Astrocyte (in vitro differentiated cells and primary cell): ENCODE results near the gene DAO. TPM values are rescaled to one million over a fixed set of nuclear protein-coding genes. Genes with fewer than 3 reads are reported as not detected.

Experiments used
- DNase-seq: peaks from one replicate; pipeline ENCODE4 v3.0.0-alpha.2; 2010; ENCODE audit warnings: low read depth
- FAIRE-seq: peaks from 2 replicates; lab custom pipeline; 2011; peaks lifted over from hg19 to GRCh38; lab: Jason Lieb, UNC
- H2AFZ ChIP-seq: 2 replicates; pipeline ENCODE4 v1.6.0; 2012; ENCODE audit warnings: low read depth, low read length, inconsistent platforms
- H3K27ac ChIP-seq: 2 replicates; pipeline ENCODE4 v1.5.1; 2011; ENCODE audit warnings: low read depth, low read length, inconsistent platforms
- H3K27me3 ChIP-seq: 2 replicates; pipeline ENCODE4 v1.6.0; 2011; ENCODE audit warnings: low read length, inconsistent platforms; ENCODE audit not compliant: insufficient read depth
- H3K36me3 ChIP-seq: 2 replicates; pipeline ENCODE4 v1.5.1; 2011; ENCODE audit warnings: low read length, inconsistent platforms; ENCODE audit not compliant: insufficient read depth
- H3K4me1 ChIP-seq: 2 replicates; pipeline ENCODE4 v1.5.1; 2011; ENCODE audit warnings: low read length, inconsistent platforms; ENCODE audit not compliant: insufficient read depth
- H3K4me2 ChIP-seq: 2 replicates; pipeline ENCODE4 v1.6.0; 2012; ENCODE audit warnings: low read length, inconsistent platforms
- H3K4me3 ChIP-seq: 2 replicates; pipeline ENCODE4 v1.5.1; 2011; ENCODE audit warnings: low read depth, mild to moderate bottlenecking, low read length, inconsistent platforms; ENCODE audit not compliant: insufficient read depth
- H3K79me2 ChIP-seq: 2 replicates; pipeline ENCODE4 v1.6.0; 2012; ENCODE audit warnings: mild to moderate bottlenecking, low read length, inconsistent platforms; ENCODE audit not compliant: insufficient read depth
- H3K9ac ChIP-seq: 2 replicates; pipeline ENCODE4 v1.6.0; 2012; ENCODE audit warnings: mild to moderate bottlenecking, low read length, inconsistent platforms
- H3K9me3 ChIP-seq: 2 replicates; pipeline ENCODE4 v1.5.1; 2012; ENCODE audit warnings: low read depth, mild to moderate bottlenecking, low read length, inconsistent platforms; ENCODE audit not compliant: insufficient read depth
- H4K20me1 ChIP-seq: 2 replicates; pipeline ENCODE4 v1.6.0; 2012; ENCODE audit warnings: low read length, inconsistent platforms; ENCODE audit not compliant: insufficient read depth
- H3K27ac Mint-ChIP-seq: one replicate; pipeline ENCODE4 v1.8.0; 2021; ENCODE audit warnings: mild to moderate bottlenecking, mixed read lengths; ENCODE audit not compliant: unreplicated experiment
- H3K27me3 Mint-ChIP-seq: one replicate; pipeline ENCODE4 v1.8.0; 2021; ENCODE audit warnings: low read depth, mixed read lengths; ENCODE audit not compliant: unreplicated experiment
- H3K36me3 Mint-ChIP-seq: one replicate; pipeline ENCODE4 v1.8.0; 2021; ENCODE audit warnings: low read depth, mixed read lengths; ENCODE audit not compliant: unreplicated experiment
- H3K4me1 Mint-ChIP-seq: one replicate; pipeline ENCODE4 v1.8.0; 2021; ENCODE audit warnings: low read depth, mixed read lengths; ENCODE audit not compliant: unreplicated experiment
- H3K4me3 Mint-ChIP-seq: one replicate; pipeline ENCODE4 v1.8.0; 2021; ENCODE audit warnings: mild to moderate bottlenecking, moderate library complexity, mixed read lengths; ENCODE audit not compliant: unreplicated experiment
- H3K9me3 Mint-ChIP-seq: one replicate; pipeline ENCODE4 v1.8.0; 2021; ENCODE audit warnings: mild to moderate bottlenecking, mixed read lengths; ENCODE audit not compliant: unreplicated experiment
- EZH2 ChIP-seq: IDR thresholded peaks from 2 replicates; pipeline ENCODE4 v1.6.1; 2012; ENCODE audit warnings: mild to moderate bottlenecking, low read length, inconsistent platforms; ENCODE audit not compliant: insufficient read depth
- total RNA-seq: library from RNA; stranded (reverse); gene quantifications from 2 replicates; pipeline ENCODE4 v1.2.1, GENCODE V29; 2021
- TF ChIP-seq, protein P1 (sequence below): IDR thresholded peaks from 2 replicates; pipeline ENCODE4 v1.5.1; 2011; ENCODE audit warnings: low read depth, mild to moderate bottlenecking, inconsistent platforms, low read length, moderate library complexity; ENCODE audit not compliant: insufficient read depth

The DAO gene
- total RNA-seq, 1 donor from 2014 or later = not detected

DNA sequence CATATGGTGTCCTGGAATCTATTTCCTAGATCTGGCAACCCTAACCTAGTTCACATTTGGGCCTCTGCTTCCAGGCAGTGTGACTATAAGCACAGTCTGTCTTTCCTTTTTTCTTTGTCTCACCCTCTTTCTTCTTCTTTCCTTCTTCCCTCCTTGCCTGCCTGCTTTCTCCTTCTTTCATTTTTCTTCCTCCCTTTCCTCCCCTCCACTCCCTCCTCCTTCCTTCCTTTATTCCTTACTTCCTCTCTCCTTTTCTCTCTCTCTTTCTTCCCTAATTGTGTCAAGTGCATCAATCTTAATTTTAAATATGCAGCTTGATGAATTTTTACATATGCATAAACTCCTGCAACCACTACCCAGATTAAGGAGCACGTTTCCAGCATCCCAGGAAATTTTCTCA, 4.6 kb upstream of the DAO start:
- no peak for DNase-seq
- no peaks in the 10 kb centered on the region for H3K36me3 Mint-ChIP-seq
- no peak for FAIRE-seq

DNA sequence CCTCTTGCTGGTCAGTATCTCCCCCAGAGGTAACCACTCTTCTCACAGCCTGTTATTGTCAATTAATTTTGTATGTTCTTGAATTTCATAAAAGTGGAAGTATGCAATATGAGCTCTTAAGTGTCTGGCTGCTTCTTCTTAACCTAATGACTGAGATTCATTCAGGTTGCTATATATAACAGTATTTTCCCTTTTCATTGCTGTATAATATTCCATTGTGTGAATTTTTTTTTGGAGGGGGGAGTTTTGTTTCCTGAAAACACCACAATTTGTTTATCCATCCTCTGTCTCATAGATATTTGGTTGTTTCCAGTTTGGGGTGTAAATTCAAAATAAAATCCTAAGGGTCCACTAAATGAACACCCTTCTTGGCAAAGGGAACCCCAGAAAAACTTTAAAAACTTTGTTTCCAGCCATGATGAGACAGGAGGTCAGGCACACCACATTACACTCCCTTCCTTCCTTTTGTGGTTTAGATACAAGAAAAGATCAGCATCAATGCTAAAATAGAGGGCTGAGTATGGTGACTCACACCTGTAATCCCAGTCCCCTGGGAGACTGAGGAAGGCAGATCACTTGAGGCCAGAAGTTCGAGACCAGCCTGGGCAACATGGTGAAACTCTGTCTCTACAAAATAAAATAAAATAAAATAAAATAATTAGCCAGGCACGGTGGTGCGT, 4.1 kb upstream of the DAO start:
- Mint-ChIP-seq H3K27ac (no peak overlapping the region), H3K36me3 (no peaks in the 10 kb centered on the region), H3K4me1 (no peaks in the 10 kb centered on the region), H3K4me3 (no peak overlapping the region), H3K9me3 (no peaks in the 10 kb centered on the region), H3K27me3 (no peaks in the 10 kb centered on the region)
- no peaks in the 10 kb centered on the region for H3K9me3 ChIP-seq
- no peaks in the 10 kb centered on the region for H3K36me3 ChIP-seq
- no peak overlapping the region for H3K27ac ChIP-seq
- no peak overlapping the region for H3K4me3 ChIP-seq
- TF ChIP-seq, protein P1, sequence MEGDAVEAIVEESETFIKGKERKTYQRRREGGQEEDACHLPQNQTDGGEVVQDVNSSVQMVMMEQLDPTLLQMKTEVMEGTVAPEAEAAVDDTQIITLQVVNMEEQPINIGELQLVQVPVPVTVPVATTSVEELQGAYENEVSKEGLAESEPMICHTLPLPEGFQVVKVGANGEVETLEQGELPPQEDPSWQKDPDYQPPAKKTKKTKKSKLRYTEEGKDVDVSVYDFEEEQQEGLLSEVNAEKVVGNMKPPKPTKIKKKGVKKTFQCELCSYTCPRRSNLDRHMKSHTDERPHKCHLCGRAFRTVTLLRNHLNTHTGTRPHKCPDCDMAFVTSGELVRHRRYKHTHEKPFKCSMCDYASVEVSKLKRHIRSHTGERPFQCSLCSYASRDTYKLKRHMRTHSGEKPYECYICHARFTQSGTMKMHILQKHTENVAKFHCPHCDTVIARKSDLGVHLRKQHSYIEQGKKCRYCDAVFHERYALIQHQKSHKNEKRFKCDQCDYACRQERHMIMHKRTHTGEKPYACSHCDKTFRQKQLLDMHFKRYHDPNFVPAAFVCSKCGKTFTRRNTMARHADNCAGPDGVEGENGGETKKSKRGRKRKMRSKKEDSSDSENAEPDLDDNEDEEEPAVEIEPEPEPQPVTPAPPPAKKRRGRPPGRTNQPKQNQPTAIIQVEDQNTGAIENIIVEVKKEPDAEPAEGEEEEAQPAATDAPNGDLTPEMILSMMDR = no peak
- TF ChIP-seq EZH2 = no peak
- no peak overlapping the region for H2AFZ ChIP-seq
- no peak overlapping the region for H3K9ac ChIP-seq
- DNase-seq = no peak
- no peaks in the 10 kb centered on the region for H3K4me1 ChIP-seq
- H3K27me3 ChIP-seq = no peaks in the 10 kb centered on the region
- no peak for FAIRE-seq
- H3K79me2 ChIP-seq = no peaks in the 10 kb centered on the region
- H4K20me1 ChIP-seq = no peaks in the 10 kb centered on the region
- no peak overlapping the region for H3K4me2 ChIP-seq

More for the DNA sequence above, 4.6 kb upstream of the DAO start:
- no peaks in the 10 kb centered on the region for H3K27me3 ChIP-seq
- no peaks in the 10 kb centered on the region for H3K9me3 ChIP-seq
- TF ChIP-seq, protein P1 = no peak
- no peaks in the 10 kb centered on the region for H4K20me1 ChIP-seq
- H3K36me3 ChIP-seq = no peaks in the 10 kb centered on the region
- no peaks in the 10 kb centered on the region for H3K79me2 ChIP-seq
- no peak overlapping the region for H3K9ac ChIP-seq
- no peak overlapping the region for H3K27ac Mint-ChIP-seq
- no peak overlapping the region for H2AFZ ChIP-seq
- H3K27ac ChIP-seq = no peak overlapping the region
- H3K4me3 Mint-ChIP-seq = no peak overlapping the region
- H3K27me3 Mint-ChIP-seq = no peaks in the 10 kb centered on the region
- H3K4me1 ChIP-seq = no peaks in the 10 kb centered on the region
- no peak overlapping the region for H3K4me3 ChIP-seq
- H3K9me3 Mint-ChIP-seq = no peaks in the 10 kb centered on the region
- no peak overlapping the region for H3K4me2 ChIP-seq
- H3K4me1 Mint-ChIP-seq = no peaks in the 10 kb centered on the region

GRCh38 chr12:108876550-108876949, 3.3 kb upstream of the DAO start:
- no peak for TF ChIP-seq EZH2
- TF ChIP-seq, protein P1 = no peak
- Histone ChIP-seq H3K4me3 (no peak overlapping the region), H3K4me1 (no peaks in the 10 kb centered on the region), H3K9me3 (no peaks in the 10 kb centered on the region), H3K9ac (no peak overlapping the region), H4K20me1 (no peaks in the 10 kb centered on the region), H3K27me3 (no peaks in the 10 kb centered on the region), H3K79me2 (no peaks in the 10 kb centered on the region), H3K4me2 (no peak overlapping the region), H3K27ac (no peak overlapping the region), H3K36me3 (no peaks in the 10 kb centered on the region), H2AFZ (no peak overlapping the region)
- DNase-seq = no peak
- no peaks in the 10 kb centered on the region for H3K27me3 Mint-ChIP-seq
- H3K4me3 Mint-ChIP-seq = no peak overlapping the region
- no peaks in the 10 kb centered on the region for H3K9me3 Mint-ChIP-seq
- no peak for FAIRE-seq
- H3K4me1 Mint-ChIP-seq = no peaks in the 10 kb centered on the region
- H3K27ac Mint-ChIP-seq = no peak overlapping the region
- no peaks in the 10 kb centered on the region for H3K36me3 Mint-ChIP-seq
